ENCODE measurements around the gene PDE10A. TPM values are rescaled to one million over a fixed set of nuclear protein-coding genes. Genes with fewer than 3 reads are reported as not detected.

Gene PDE10A
- total and polyA plus RNA-seq, 9 of the 15 experiments (the other 6 are each of a cell fraction or from before 2014, with no cell fraction given), result 0.04 TPM; not detected in 8

- no TSS peak for BruUV-seq (replicated peaks)
- H3K4me3 ChIP-seq, result no peak overlapping the region
- no peak for ATAC-seq
- TF ChIP-seq CCNT2 (IDR thresholded peaks at IDR 0.05; ENCODE audit: borderline replicate concordance, extremely low read depth, insufficient read length, low read depth, low read length) (no peak), KLF6 (CRISPR knock-in tag; IDR thresholded peaks at IDR 0.05; ENCODE audit: borderline replicate concordance) (no peak), E2F8 (IDR thresholded peaks at IDR 0.05; ENCODE audit: low read depth, partially characterized antibody) (no peak), ZNF384 (IDR thresholded peaks at IDR 0.05; ENCODE audit: low read depth, low read length) (no peak), KAT8 (IDR thresholded peaks at IDR 0.05; ENCODE audit: low read depth) (no peak), RBM17 (IDR thresholded peaks at IDR 0.05; ENCODE audit: borderline replicate concordance, low read depth, low read length) (no peak), SPI1 (IDR thresholded peaks at IDR 0.05; ENCODE audit: borderline replicate concordance, low read depth, low read length) (no peak), ZC3H4 (CRISPR knock-in tag; IDR thresholded peaks at IDR 0.05; ENCODE audit: borderline replicate concordance) (no peak), CHD4 (IDR thresholded peaks at IDR 0.05; ENCODE audit: insufficient read depth, insufficient replicate concordance, low read depth, low read length, poor library complexity, severe bottlenecking) (no peak), HLTF (IDR thresholded peaks at IDR 0.05) (no peak), RFX7 (CRISPR knock-in tag; IDR thresholded peaks at IDR 0.05) (no peak), SP1 (CRISPR knock-in tag; IDR thresholded peaks at IDR 0.05) (no peak), ZFPM2 (CRISPR knock-in tag; IDR thresholded peaks at IDR 0.05) (no peak), PURB (CRISPR knock-in tag; IDR thresholded peaks at IDR 0.05; ENCODE audit: low read depth) (no peak)
- POLR2A ChIA-PET, result no interaction called here
- no peaks in the 10 kb centered on the region for H3K27me3 ChIP-seq (ENCODE audit: control insufficient read depth in 2 of 2, insufficient read depth in 2 of 2, low read length in 2 of 2)
- no peak overlapping the region for H3K4me2 ChIP-seq (ENCODE audit: insufficient read depth, low read length)
- H2AFZ ChIP-seq (ENCODE audit: low read depth, low read length), result no peak overlapping the region
- H3K36me3 ChIP-seq (ENCODE audit: control insufficient read depth, insufficient read depth, low read length), result no peaks in the 10 kb centered on the region
- in situ Hi-C loops (cut with MboI), result no loop called here
- CTCF ChIA-PET (ENCODE audit: low intra/inter-chr PET ratio), result no interaction called here
- intact Hi-C loops (cut with micrococcal nuclease), result no loop called here
- H3K79me2 ChIP-seq (ENCODE audit: control insufficient read depth, insufficient read depth, low read length), result no peaks in the 10 kb centered on the region
- no peak for FAIRE-seq
- DNase-seq (ENCODE audit: extremely low read depth in 1 of 4, low spot score in 3 of 4), result no peak
- H3K9me1 ChIP-seq (ENCODE audit: control insufficient read depth, insufficient read depth, low read length), result no peaks in the 10 kb centered on the region
- no peak overlapping the region for H3K9ac ChIP-seq (ENCODE audit: insufficient read depth in 1 of 2, low read depth in 2 of 2, low read length in 2 of 2)
- H3K9me3 ChIP-seq (replicated peaks; ENCODE audit: control insufficient read depth, insufficient read depth, low read depth, low read length), result no peaks in the 10 kb centered on the region; the same call in 1 of the 2 replicates
- 0% methylated on average over 1 of the region's 1 CpG for WGBS (ENCODE audit: insufficient coverage, low coverage, missing lambda C conversion rate)
- no peak overlapping the region for H3K27ac ChIP-seq (ENCODE audit: extremely low read depth, low read depth, low read length)
- no peaks in the 10 kb centered on the region for H3K4me1 ChIP-seq (replicated peaks in 1 of 2; ENCODE audit: control insufficient read depth in 2 of 2, insufficient read depth in 2 of 2, low read length in 2 of 2)
- no peaks in the 10 kb centered on the region for H4K20me1 ChIP-seq (replicated peaks; ENCODE audit: control insufficient read depth, insufficient read depth, low read length)
Measured at GRCh38 chr6:165376100-165376499, 286.9 kb downstream of the PDE10A start.
